ENCODE data around the gene PRKCE.

Gene PRKCE

DNA sequence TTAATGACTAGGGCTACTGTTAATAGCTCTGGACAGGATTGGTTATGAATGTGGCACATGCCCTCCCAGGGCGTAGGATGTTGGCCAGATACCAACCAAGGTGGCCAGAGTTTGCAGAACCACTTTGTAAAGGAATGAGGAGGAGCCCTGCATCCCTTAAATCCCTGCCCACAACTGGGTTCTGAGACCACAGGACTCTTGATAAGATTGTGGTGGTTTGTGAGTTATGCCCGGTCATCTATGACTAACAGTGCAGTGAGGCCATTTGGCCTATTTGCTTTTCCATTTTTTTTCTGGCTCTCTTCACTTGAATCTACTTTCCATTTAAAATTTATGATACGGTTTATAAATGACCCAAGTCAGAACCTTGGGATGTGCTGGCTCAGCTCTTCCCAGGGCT is 294.5 kb downstream of the PRKCE start:
- no peak for DNase-seq

DNA sequence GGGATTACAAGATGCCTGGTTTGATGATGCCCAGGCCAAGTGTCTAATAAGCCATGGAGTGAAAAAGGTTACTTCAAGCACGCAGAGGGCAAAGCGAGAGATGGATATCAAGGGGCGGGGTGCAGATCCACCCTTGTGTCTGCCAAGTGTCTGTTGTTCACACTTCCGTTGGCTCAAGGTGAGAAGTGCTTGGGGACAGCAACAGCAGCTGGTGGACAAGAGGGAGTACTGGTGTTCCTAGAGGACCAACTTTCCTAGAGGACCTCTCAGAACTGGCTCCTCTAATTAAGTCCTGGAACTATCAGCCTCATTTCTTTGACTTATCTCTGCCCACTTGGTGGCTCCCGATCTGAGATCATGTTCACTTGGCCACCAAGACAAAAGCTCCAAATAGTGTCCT is 299.1 kb downstream of the PRKCE start:
- DNase-seq = no peak

DNA sequence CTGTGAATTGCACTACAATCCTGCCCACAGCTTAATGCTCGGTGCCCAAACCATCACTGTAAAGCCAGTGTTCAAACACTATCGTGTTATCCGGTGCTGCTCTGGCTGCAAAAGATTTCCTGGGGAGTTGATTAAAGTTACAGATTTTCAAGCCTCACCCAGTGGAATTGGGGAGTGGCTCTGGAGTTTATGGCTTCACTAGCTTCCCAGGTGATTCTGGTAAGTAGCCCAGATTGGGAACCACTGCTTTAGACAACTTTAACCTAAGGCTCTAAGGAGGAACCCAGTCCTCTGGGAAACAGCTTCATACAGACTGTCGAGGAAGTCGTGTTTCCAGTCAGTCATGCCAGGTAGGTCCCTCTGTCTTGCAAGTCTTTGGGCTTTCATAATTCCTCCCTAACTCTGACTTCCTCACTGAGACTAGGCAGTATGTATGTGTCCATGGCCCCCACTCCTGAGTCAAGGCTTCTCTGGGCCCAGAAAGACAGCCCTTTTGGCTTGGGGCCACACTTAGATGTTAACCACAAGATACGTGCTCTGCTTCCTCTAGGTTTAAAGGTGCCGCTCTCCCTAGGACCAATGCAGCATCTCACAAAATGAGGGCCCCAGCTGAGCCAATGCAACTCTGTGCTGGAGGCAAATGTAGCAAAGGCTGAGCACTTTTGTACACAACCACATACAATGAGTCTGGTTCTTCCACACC is 299.7 kb downstream of the PRKCE start:
- no peak for DNase-seq

DNA sequence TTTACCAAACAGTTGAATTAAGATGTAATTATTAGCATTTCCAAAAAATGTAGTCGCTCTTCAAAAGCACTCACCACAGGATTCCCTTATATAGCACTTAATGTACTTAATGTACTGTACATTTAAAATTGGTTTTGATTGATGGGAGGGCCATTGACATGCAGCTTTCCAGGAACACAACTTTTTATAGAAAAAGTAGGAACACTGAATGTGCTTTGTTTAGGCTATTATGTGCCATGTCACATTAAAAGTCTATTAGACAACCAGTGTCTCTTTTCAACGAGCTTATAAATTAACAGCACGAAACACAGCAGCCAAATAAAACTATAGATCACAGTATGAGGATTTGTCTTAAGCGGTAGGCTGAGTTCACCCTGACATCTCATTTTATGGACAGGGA is 301.1 kb downstream of the PRKCE start:
- no peak for DNase-seq

DNA sequence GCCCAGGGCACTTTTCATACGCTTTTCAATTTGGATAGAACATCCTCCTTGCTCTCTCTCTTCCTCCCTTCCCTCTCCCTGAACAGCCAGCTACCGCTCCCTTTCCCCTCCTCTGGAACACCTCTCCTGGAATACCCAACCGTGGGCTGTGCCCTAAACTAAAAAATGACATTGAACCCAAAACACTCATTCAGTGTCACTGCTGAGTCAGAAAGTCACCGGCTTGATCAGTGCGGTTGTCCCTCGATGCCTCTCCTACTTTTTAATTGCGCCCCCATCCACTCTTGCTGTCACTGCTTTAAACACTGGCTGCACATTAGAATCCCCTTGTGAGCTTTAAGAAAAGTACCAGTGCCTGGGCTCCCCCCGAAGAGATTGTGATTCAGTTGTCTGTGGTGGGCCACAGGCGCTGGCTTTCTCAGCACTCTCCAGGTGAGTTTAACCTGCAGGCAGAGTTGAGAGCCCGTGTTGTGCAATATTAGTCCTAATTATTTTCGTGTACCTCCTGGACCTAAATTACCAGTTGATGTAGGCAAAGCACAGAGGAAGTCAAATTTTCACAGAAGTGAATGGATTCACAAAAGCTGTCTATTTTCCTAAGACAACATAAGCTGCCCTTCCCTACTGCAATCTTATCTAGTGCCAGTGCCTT is 302.0 kb downstream of the PRKCE start:
- no peak for DNase-seq

DNA sequence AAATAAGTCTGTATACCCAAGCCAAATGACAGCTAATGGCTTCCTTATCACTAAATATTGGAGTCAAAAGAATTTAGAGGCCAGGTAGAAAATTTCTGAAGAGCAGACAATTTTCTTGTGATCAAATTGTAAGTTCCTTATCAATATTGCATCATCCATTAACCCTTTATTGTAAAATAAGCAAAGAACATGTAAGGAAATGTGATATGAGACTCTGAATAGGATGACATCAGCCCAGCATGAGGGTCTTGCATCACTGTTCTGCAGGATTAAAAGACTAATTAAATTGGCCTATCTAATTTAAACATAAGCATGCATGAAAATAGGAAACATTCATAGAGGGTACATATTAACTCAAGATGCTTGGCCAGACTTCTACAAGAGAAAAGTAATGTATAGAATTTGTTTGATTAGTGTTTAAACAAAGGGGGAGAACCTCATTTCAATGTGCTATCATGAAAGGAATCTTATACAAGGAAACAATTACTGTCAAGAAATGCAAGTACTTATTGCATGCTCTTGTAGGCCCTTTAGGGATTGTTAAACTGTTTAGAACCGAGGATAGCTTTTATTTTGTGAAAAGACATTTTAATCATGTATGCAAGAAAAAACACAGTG is 302.9 kb downstream of the PRKCE start:
- no peak for DNase-seq

DNA sequence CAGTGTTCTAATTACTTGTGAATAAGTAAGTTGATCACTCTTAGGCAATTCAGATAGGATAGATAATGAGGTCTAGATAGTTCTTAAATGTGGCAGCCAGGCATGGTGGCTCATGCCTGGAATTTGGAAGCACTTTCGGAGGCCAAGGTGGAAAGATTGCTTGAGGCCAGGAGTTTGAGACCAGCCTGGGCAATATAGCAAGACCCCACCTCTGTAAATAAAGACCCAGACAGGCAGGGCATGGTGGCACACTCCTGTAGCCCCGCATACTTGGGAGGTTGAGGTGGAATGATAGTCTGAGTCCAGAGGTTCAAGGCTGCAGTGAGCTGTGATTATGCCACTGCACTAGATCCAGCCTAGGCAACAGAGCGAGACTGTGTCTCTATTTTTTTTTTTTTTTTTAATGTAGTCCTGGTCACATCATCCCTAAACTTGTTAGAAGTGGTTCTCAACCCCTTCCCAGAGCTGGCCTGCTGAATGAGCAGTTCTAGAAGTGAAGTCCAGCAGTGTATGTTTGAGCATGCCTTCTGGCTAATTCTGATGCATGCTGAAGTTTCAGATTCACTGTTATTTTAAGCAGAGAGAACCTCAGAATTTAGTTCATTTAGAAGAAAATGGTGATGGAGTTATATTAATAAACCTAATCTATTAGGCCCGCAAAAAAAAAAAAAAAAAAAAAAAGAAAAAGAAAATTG is 306.2 kb downstream of the PRKCE start:
- no peak for DNase-seq

DNA sequence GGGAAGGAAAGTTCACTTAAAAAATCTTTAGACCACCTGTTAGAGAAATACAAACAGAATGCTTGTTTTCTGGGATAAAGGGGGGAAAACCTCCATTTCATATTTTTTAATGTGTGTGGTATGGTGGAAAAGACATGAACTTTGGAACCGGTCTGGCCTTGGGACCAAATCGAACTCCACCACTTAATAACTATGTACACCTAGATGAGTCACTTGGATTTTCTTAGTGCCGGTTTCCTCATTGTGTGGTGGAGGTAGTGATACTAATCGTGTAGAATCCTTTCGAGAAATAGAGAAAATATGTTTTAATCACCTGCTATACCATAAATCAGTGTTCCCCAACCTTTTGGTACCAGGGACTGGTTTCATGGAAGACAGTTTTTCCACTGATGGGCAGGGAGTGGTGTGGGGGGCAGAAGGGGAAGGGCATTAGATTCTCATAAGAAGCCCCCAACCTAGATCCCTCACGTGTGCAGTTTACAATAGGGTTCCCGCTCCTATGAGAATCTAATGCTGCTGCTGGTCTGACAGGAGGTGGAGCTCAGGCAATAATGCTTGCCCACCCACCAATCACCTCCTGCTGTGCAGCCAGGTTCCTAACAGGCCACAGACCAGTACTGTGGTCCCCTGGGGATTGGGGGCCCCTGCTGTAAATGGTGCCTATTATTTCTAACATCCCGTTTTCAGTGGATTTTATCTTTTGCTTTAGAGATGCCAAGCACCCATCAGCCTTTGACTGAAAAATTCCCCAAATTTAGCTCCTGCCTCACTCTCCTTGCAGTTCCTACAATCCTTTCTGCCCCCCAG is 308.8 kb downstream of the PRKCE start:
- DNase-seq = no peak

DNA sequence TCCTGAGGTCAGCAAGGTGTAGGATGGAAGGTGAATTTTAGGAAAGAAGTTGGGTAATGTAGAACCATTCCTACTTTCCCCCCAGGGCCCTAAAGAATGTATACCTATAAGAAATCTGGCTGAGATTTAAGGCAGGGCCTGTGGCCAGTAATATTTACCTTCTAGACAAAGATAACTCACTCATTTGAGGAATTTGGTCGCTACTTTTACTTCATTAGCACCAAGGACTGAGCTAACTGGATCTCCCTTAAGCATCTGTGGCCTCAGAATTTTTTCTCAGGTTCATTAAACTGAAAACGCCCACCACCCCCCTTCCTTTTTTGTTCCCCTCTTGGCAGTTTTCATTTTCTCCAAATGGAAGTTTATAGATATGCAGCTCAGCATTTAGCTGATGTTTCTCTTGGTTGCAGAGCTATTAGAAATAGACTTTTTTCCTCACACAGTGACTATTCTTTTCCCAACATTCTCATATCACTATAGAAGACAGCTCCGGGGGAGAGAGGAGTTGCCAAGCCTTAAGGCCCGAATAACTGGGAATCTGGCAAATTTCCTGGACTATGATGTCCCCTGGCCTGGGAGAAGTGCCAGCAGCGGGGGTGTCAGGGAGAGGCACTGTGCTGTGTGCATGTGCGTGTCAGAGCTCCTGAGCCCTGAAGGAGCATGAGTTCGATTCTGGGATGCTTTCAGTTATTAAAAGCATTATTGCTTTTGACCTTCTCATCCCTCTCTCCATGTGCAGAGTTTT is 310.9 kb downstream of the PRKCE start:
- DNase-seq = no peak

DNA sequence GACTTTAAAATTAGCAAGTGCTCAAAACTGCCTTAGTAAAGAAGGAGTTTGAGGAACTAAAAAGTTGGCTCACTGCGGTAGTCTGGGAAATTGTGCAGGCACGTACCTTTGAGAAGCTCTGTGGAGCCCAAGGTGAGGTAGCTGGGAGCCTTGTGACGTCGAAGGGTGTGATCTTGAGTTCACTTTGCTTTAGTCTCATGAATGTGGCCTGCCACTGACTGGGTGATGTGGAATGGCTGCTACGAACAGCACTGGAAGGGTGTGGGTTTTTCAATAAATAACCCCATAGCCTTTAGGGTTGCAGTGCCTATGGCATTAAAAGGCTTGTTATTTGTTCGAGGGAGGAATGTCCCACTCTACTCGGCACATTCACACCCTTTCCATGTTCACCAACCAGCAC is 312.3 kb downstream of the PRKCE start:
- no peak for DNase-seq

DNA sequence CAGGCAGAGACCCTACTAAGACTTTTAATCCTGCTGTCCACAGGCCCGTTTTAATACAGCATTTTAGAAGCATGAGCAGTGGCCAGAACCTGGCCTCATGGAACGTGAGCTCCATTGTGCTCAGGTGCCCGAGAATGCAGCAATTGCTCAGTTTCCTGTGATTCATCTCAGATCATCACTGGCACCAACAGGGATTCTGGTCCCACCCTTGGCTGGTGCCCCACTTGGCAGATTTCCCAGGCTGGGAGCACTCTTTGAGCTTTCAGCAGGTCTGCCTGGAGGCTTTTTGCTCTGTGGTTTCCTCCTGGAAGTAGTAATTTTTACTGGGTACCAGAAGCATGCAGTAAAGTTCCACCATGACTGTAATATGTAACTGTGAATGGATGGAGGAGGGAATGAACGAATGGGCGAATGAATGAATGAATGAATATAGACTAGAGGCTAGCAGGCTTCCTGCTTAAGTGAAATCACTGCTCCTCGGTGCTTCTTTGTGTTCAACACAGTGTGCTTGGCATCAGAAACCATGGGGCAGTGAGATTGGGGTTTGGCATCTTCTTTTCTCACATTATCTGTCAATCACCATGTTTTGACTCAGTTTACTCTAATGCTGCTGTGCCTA is 312.9 kb downstream of the PRKCE start:
- no peak for DNase-seq

DNA sequence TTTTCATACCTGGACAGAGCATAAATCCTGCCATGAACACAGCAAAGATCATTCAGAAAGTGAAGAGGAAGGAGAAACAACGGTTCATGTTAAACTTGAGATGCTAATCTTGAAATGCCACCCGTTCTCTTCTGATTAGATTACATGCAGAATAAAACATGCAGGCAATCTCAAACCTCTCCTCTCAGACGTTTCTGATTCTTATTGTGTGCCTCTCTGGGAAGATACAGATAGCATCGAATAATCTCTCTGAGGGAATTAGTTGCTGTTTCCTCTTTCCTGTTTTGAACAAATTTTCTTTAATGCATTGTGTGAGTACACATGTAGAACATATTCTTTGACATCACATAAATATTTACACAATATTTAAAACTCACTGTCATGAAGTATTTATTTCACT is 313.4 kb downstream of the PRKCE start:
- no peak for DNase-seq

DNA sequence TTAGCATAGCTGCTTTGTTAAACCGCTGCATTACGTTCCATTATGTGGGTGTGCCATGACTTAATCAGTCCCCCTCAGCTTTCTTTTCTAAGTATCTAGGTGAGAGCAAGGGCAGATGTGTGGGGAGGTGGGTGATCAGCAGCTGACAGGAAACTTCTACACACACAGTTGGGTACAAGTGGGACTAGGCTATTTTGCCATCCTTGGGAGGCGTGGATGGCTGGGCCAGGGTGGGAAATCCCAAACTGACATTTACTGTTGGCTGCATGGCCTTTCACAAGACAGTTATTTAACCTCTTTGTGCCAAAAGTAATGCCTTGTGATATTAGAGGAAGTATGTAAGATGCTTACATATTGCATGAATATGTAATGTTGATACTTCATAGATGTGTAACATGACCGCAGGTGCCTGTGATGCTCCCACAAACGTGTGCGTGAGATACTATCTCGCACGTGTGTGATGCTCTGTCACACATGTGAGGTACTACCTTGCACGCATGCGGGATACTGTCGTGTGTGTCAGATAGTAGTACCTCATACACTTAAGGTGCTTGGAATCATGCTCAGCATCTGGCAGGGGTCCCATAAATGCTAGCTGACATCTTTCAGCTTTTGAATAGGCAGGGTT is 314.5 kb downstream of the PRKCE start:
- DNase-seq = no peak

DNA sequence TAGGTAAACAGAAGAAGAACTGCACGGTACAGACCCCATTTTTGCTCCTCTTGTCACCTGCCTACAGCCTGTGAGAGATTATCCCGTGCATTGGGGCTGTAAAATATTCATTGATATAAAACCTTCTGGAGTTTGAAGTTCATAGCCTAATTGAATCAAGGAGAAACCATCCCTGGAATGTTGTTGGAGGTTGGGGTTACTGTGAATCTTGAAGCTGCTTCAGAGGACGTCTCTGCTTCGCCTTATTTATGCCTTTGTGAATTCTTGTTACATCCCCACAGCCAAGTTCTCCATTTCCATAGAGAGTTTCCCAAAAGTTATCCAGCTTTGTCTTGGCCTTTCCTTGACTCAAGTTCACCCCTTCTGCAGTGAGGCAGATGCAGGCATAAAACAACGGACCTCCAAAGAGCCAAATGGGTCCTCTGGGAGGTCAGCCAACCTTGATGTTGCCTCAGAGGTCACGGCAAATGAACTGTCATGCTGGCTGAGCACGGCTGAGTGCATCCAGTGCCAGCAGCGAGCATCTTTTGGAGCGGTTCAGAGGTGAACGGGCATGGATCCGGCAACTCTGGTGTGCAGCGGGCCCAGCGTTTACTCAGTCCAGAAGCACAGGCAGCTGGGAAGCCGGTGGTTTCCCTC is 317.6 kb downstream of the PRKCE start:
- DNase-seq = no peak

DNA sequence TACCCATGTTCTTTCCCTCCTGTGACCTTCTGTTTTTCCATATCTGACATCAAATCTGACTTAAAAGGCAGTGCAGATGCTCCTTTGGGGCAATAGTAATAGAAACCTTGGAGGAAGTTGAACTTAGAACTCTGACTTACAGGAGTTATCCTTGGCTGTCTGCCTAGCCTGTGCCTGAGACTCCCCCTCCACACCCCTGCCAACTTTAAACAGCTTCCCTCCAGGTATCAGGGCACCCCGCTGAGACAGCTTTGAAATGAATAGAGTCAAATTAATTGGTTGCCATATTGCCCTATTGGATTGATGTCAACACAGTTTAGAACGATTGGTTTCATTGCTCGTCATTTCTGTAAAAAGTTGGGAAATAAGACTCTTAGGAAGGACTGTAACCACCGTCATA is 322.0 kb downstream of the PRKCE start:
- no peak for DNase-seq

DNA sequence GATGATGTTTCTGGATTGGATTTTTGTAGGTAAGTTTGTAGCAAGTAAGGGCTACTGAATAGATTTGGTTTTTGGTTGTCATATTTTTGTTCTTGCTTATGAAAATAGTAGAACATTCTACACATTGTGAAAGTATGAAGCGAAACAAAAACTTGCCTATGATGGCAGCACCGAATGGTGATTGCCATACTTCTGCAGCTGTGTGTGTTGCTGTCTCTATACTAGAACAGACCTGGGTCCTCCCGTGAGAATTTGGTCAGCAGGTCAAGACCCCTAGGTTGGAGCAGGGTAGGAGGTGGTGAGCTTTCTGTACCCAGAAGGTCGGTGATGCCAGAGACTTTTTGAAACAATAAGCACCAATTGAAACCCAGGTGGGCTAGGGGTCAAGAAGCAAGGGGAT is 322.6 kb downstream of the PRKCE start:
- DNase-seq = no peak

DNA sequence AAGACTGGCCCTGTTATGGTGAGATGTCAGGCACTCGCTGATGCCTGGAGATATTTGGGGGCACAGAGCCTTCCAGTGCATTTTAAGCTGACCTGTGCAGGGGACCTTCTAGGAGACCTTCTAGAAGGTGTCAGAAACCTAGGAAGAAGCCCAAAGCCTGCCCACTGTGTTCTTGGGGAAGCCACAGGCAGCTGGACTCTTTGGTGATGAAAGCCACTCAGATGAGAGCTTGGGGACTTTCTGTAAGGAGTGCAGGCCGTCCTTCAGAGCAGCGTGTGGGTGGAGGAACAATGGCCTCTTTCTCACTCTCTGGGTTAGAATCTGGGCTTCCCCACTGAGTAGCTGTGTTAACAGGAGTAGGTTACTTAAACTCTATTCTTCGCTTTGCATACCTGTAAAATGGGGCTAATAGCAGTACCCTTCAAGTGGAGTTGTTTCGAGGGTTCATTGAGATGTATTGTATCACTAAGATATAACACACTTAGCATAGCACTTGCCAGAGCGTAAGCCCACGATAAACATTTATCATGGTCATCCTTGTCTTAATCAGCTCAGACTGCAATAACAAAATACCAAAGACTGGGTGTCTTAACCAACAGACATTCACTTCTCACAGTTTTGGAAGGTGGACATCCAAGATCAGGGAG is 323.4 kb downstream of the PRKCE start:
- DNase-seq = no peak

DNA sequence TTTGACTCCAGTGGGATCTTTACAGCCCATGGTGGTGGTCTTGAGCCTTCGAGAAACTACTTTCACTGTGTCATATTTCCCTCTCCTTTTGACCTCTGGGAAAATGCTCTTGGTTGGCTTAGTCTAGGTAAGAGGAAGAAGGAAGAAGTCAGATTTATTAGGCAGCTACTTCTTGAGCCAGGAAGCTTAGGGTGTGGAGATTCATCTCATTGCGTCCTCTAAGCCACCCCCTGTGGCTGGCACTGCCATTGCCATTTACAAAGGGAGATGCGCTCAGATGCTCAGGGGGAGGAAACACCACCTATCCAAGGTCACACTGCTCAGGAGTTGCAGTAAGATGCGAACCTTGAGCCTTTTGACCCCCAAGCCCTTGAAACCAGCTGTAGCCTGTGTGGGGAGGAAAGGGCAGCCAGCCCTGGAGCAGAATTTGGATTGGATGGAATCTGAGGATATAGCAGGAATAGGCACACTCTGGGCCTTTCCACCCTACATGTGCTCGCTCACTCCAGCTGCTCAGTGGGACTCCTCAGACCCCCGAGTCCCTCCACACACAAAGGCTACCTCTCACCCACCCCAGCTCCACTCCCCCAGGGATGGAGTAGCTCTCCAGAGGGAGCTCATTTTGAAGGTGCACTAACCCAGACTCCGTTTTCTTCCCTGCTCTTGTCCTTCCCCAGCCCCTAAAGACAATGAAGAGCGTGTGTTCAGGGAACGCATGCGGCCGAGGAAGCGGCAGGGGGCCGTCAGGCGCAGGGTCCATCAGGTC is 324.5 kb downstream of the PRKCE start:
- DNase-seq = no peak

DNA sequence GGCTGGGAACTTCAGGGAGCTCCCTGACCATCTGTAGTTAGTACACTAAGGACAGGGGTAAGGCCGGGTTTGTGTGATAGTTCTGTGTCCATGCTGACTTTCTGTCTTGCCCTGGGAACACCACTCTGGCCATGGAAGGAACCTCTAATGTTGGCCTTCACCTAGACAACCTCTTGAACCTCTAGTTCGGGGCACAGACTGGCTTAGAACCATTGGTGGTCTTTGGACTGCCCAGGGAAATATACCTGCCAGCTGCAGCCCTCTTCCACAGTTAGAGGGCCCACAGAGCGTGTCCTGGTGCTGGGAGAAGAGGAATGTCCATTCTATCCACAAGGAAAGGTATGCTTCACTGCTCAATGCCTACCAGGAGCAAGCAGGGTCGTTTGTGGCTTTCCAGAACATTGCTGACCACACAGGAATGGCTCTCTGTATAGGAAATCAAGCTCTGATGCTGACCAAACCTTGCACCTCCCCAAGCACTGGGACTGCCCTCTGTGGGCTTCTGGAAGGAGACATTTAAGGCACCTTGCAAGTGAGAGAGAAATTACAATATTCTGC is 326.9 kb downstream of the PRKCE start:
- DNase-seq = no peak
